ENCODE results near the gene ZNF235.
"Not testable (repeated sequence)": the region's sequence is repeated elsewhere in the genome, so short reads cannot be mapped to it uniquely, and the experiment has no call there.

The ZNF235 gene

GRCh38 chr19:44260343-44260681, 44.5 kb downstream of the ZNF235 start:
- H3K4me3 ChIP-seq (ENCODE audit: control insufficient read depth, low read depth, low read length) = peak overlapping the region; percentile 54
- no peak for DNase-seq (ENCODE audit: low read depth)
- TF ChIP-seq CTCF (IDR thresholded peaks at IDR 0.05; ENCODE audit: control insufficient read depth, insufficient read depth, low read depth, low read length, missing control alignments) = no peak

GRCh38 chr19:44258835-44259413, 45.9 kb downstream of the ZNF235 start:
- TF ChIP-seq CTCF (IDR thresholded peaks at IDR 0.05; ENCODE audit: control insufficient read depth, insufficient read depth, low read depth, low read length, missing control alignments) = no peak
- H3K4me3 ChIP-seq (ENCODE audit: control insufficient read depth, low read depth, low read length) = no peak overlapping the region
- no peak for DNase-seq (ENCODE audit: low read depth)

- H3K4me3 ChIP-seq (ENCODE audit: control insufficient read depth, low read depth, low read length) = no peak overlapping the region
- TF ChIP-seq CTCF (IDR thresholded peaks at IDR 0.05; ENCODE audit: control insufficient read depth, insufficient read depth, low read depth, low read length, missing control alignments) = no peak
- DNase-seq (ENCODE audit: low read depth) = no peak
Measured at GRCh38 chr19:44258136-44258535, 46.7 kb downstream of the ZNF235 start.

GRCh38 chr19:44255705-44256411, 49.0 kb downstream of the ZNF235 start:
- DNase-seq (ENCODE audit: low read depth) = no peak
- H3K4me3 ChIP-seq (ENCODE audit: control insufficient read depth, low read depth, low read length) = no peak overlapping the region
- no peak for TF ChIP-seq CTCF (IDR thresholded peaks at IDR 0.05; ENCODE audit: control insufficient read depth, insufficient read depth, low read depth, low read length, missing control alignments)

- no peak overlapping the region for H3K4me3 ChIP-seq (ENCODE audit: control insufficient read depth, low read depth, low read length)
- DNase-seq (ENCODE audit: low read depth) = no peak
- no peak for TF ChIP-seq CTCF (IDR thresholded peaks at IDR 0.05; ENCODE audit: control insufficient read depth, insufficient read depth, low read depth, low read length, missing control alignments)
Measured at GRCh38 chr19:44254496-44254895, 50.3 kb downstream of the ZNF235 start.

- not testable (repeated sequence) for DNase-seq (ENCODE audit: low read depth); H3K4me3 ChIP-seq (ENCODE audit: control insufficient read depth, low read depth, low read length)
Measured at GRCh38 chr19:44253392-44253791, 51.4 kb downstream of the ZNF235 start.

- DNase-seq (ENCODE audit: low read depth); H3K4me3 ChIP-seq (ENCODE audit: control insufficient read depth, low read depth, low read length): not testable (repeated sequence)
Measured at GRCh38 chr19:44252332-44252731, 52.5 kb downstream of the ZNF235 start.

GRCh38 chr19:44236384-44236783, 68.4 kb downstream of the ZNF235 start:
- DNase-seq (ENCODE audit: low read depth) = no peak
- no peak for TF ChIP-seq CTCF (IDR thresholded peaks at IDR 0.05; ENCODE audit: control insufficient read depth, insufficient read depth, low read depth, low read length, missing control alignments)
- no peak overlapping the region for H3K4me3 ChIP-seq (ENCODE audit: control insufficient read depth, low read depth, low read length)
